HepG2 (cell line): ENCODE measurements around the gene SLC29A2. TPM values are rescaled to one million over a fixed set of nuclear protein-coding genes. Genes with fewer than 3 reads are reported as not detected.

Source experiments
- ATAC-seq: fragments of 200-7000 bp; cut with Tn5 transposase; 3 replicates; pipeline ENCODE4 v1.9.1; 2020; ENCODE audit warnings: mild to moderate bottlenecking, moderate library complexity
- BruUV-seq: library from RNA; stranded (reverse); fragments of 400-500 nt; replicated peaks from 2 replicates; lab custom pipeline; 2021; lab: Mats Ljungman, UMichigan
- CTCF ChIA-PET: fragments of 300-600 bp; formaldehyde crosslinking; extraction: SDS; loops from one replicate; lab custom pipeline; 2021; ENCODE audit warnings: low total read pairs, inconsistent platforms, low intra/inter-chr PET ratio; lab: Yijun Ruan, JAX
- POLR2A ChIA-PET: fragments of 350-600 bp; sonication (Branson Sonifier 250); formaldehyde crosslinking; loops from one replicate; lab custom pipeline; 2020; ENCODE audit warnings: antibody characterized with exemption, inconsistent platforms; lab: Yijun Ruan, JAX
- DNase-seq: peaks from one replicate; pipeline ENCODE4 v3.0.0-alpha.2; 2015; ENCODE audit warnings: low spot score
- FAIRE-seq: peaks from 3 replicates; lab custom pipeline; 2011; peaks lifted over from hg19 to GRCh38; lab: Jason Lieb, UNC
- H2AFZ ChIP-seq: one replicate; pipeline ENCODE4 v1.6.1; 2011; ENCODE audit warnings: low read length, inconsistent platforms
- H3K27ac ChIP-seq: fragments of 300-600 bp; 3 replicates; pipeline ENCODE4 v1.8.0; 2011; ENCODE audit warnings: mixed run types, mild to moderate bottlenecking, mixed read lengths, low read length, inconsistent platforms; ENCODE audit not compliant: insufficient read depth; ENCODE audit errors: extremely low read length
- H3K27me3 ChIP-seq, 2 experiments: fragments of 200-600 bp in 1 of 2; 2 replicates in 1 of 2; 3 replicates in 1 of 2; pipeline versions ENCODE4 v1.6.0 to v1.8.0; 2011; ENCODE audit warnings: low read length in 2 of 2, mild to moderate bottlenecking in 2 of 2, moderate library complexity in 2 of 2, inconsistent platforms in 1 of 2; ENCODE audit not compliant: insufficient read depth in 2 of 2, control insufficient read depth in 1 of 2
- H3K36me3 ChIP-seq, 2 experiments: fragments of 200-600 bp in 1 of 2; replicated peaks in 1 of 2; 2 replicates in 1 of 2; 3 replicates in 1 of 2; pipeline versions ENCODE4 v1.5.1 to v1.8.0; 2011; ENCODE audit warnings: low read length in 2 of 2, inconsistent platforms in 1 of 2; ENCODE audit not compliant: insufficient read depth in 2 of 2, control insufficient read depth in 1 of 2
- H3K4me1 ChIP-seq: 2 replicates; pipeline ENCODE4 v1.5.1; 2012; ENCODE audit warnings: low read length, inconsistent platforms; ENCODE audit not compliant: insufficient read depth
- H3K4me2 ChIP-seq: 2 replicates; pipeline ENCODE4 v1.6.0; 2011; ENCODE audit warnings: low read depth, low read length, inconsistent platforms
- H3K4me3 ChIP-seq, 3 experiments: fragments of 200-600 bp in 1 of 3; sonication (generic), shearing (Covaris generic) in 1 of 3; replicated peaks in 1 of 3; 2 replicates each; pipeline ENCODE4 v1.5.1; 2011 to 2016; ENCODE audit warnings: low read length in 3 of 3, inconsistent platforms in 2 of 3, low read depth in 2 of 3, mild to moderate bottlenecking in 2 of 3, control low read depth in 1 of 3, mixed read lengths in 1 of 3; ENCODE audit not compliant: insufficient read depth in 1 of 3
- H3K79me2 ChIP-seq: one replicate; pipeline ENCODE4 v1.6.1; 2011; ENCODE audit warnings: low read length, inconsistent platforms; ENCODE audit not compliant: insufficient read depth
- H3K9ac ChIP-seq: 2 replicates; pipeline ENCODE4 v1.6.0; 2011; ENCODE audit warnings: mild to moderate bottlenecking, low read depth, low read length, inconsistent platforms; ENCODE audit not compliant: insufficient read depth
- H3K9me3 ChIP-seq: 2 replicates; pipeline ENCODE4 v1.5.1; 2012; ENCODE audit warnings: mild to moderate bottlenecking, low read length
- H4K20me1 ChIP-seq: 2 replicates; pipeline ENCODE4 v1.6.0; 2011; ENCODE audit warnings: inconsistent platforms, mild to moderate bottlenecking, low read length, moderate library complexity; ENCODE audit not compliant: insufficient read depth
- ATF7-NPFF ChIP-seq: sonication (generic); formaldehyde crosslinking; IDR thresholded peaks from 2 replicates; pipeline ENCODE4 v1.8.1; 2023; ENCODE audit warnings: mild to moderate bottlenecking, low read depth, missing genetic modification reagents, moderate library complexity
- CCDC6 ChIP-seq: sonication (generic); formaldehyde crosslinking; IDR thresholded peaks from 2 replicates; pipeline ENCODE4 v1.8.1; 2022; ENCODE audit warnings: mild to moderate bottlenecking, missing genetic modification reagents, moderate library complexity
- DMAP1 ChIP-seq: IDR thresholded peaks from 2 replicates; pipeline ENCODE4 v1.6.1; 2016
- HOXA5 ChIP-seq: sonication (generic); formaldehyde crosslinking; IDR thresholded peaks from 2 replicates; pipeline ENCODE4 v1.4.0; 2020; ENCODE audit warnings: missing genetic modification reagents
- MTA1 ChIP-seq: sonication (generic); formaldehyde crosslinking; IDR thresholded peaks from 2 replicates; pipeline ENCODE4 v1.4.0; 2020; ENCODE audit warnings: missing genetic modification reagents, mild to moderate bottlenecking, borderline replicate concordance
- NFIB ChIP-seq: sonication (generic); formaldehyde crosslinking; IDR thresholded peaks from 2 replicates; pipeline ENCODE4 v1.9.0; 2021; ENCODE audit warnings: missing genetic modification reagents, mild to moderate bottlenecking, borderline replicate concordance
- ZNF430 ChIP-seq: sonication (generic); formaldehyde crosslinking; IDR thresholded peaks from 2 replicates; pipeline ENCODE4 v1.9.0; 2021; ENCODE audit warnings: mild to moderate bottlenecking, missing genetic modification reagents
- ZSCAN12 ChIP-seq: sonication (generic); formaldehyde crosslinking; IDR thresholded peaks from 2 replicates; pipeline ENCODE4 v1.9.0; 2021; ENCODE audit warnings: mild to moderate bottlenecking, missing genetic modification reagents
- WGBS: methylation state at CpG from one replicate; pipeline ENCODE4 v1.1.6; 2017; ENCODE audit warnings: low lambda C conversion rate; 5-methylcytosine and 5-hydroxymethylcytosine counted together
- in situ Hi-C: cut with HindIII; loops from 2 replicates; pipeline ENCODE4 v1.10.0; 2017; ENCODE audit warnings: low pct_unique_long_range_greater_than_20kb; ENCODE audit not compliant: extremely low pct_ligation_motif_present
- intact Hi-C: fragments of 100-400 bp; cut with micrococcal nuclease; formaldehyde crosslinking; loops from one replicate; pipeline ENCODE4 v1.10.0; 2022; ENCODE audit not compliant: unreplicated experiment
- polyA plus RNA-seq, 8 experiments: library from polyadenylated mRNA; depleted of rRNA in 3 of 8; stranded (reverse) in 7 of 8; unstranded in 1 of 8; fragments of >200 nt; fragmentation: Illumina TruSeq in 4 of 8; extraction: Trizol in 4 of 8; gene quantifications; 2 replicates each; pipeline versions ENCODE4 v1.2.1 to v1.2.3, GENCODE V29; 2011 to 2016; ENCODE audit warnings: low read depth in 4 of 8, missing spikeins in 1 of 8, mixed read lengths in 1 of 8; ENCODE audit not compliant: insufficient read depth in 1 of 8
- total RNA-seq, 5 experiments: library from RNA; depleted of rRNA; stranded (reverse); fragments of >200 nt; fragmentation: Illumina TruSeq; extraction: Trizol; gene quantifications; 2 replicates each; pipeline ENCODE4 v1.2.3, GENCODE V29; 2016; ENCODE audit warnings: low read depth in 1 of 5
- TF ChIP-seq, protein P1 (sequence below): sonication (generic); formaldehyde crosslinking; IDR thresholded peaks from 2 replicates; pipeline ENCODE4 v1.5.0; 2020; ENCODE audit warnings: mild to moderate bottlenecking, missing genetic modification reagents, borderline replicate concordance
- TF ChIP-seq, protein P2 (sequence below): sonication (generic); formaldehyde crosslinking; IDR thresholded peaks from 2 replicates; pipeline ENCODE4 v1.4.0; 2020; ENCODE audit warnings: missing genetic modification reagents, mild to moderate bottlenecking, borderline replicate concordance
- TF ChIP-seq, protein P3 (sequence below): sonication (generic); formaldehyde crosslinking; IDR thresholded peaks from 2 replicates; pipeline ENCODE4 v1.9.0; 2022; ENCODE audit warnings: low read depth, missing genetic modification reagents

Gene SLC29A2
- total and polyA plus RNA-seq, 2 of the 13 experiments (the other 11 are each of a cell fraction or from before 2014, with no cell fraction given) = 0.63 to 0.66 TPM

GRCh38 chr11:66317723-66318599 lies 53.6 kb downstream of the SLC29A2 start:
- peak; percentile 66 for FAIRE-seq
- H3K4me1 ChIP-seq = peaks cover 50% of the 10 kb centered on the region
- H3K9me3 ChIP-seq = no peaks in the 10 kb centered on the region
- CTCF ChIA-PET = no interaction called here
- in situ Hi-C loops = no loop called here
- peak overlapping the region; percentile 40 for H3K9ac ChIP-seq
- no peaks in the 10 kb centered on the region for H3K79me2 ChIP-seq
- peak; percentile 70 for DNase-seq
- no peaks in the 10 kb centered on the region for H3K36me3 ChIP-seq
- peak; percentile 10 for ATAC-seq
- H2AFZ ChIP-seq = no peak overlapping the region
- no TSS peak for BruUV-seq
- peak overlapping the region; percentile 78 for H3K4me2 ChIP-seq
- 10% methylated on average over 6 of the region's 16 CpGs for WGBS
- POLR2A ChIA-PET = interaction anchor here (1.0 to 3.7 kb wide), 9 partner anchors 9 to 50 kb away, joined by 3 to 28 read pairs (median 6); partner anchors contain the start of genes B4GAT1, RIN1 and YIF1A
- H4K20me1 ChIP-seq = no peaks in the 10 kb centered on the region
- H3K27me3 ChIP-seq = 0 out of 5 replicates have a peak, but pooled peaks cover 0 to 6% of the 10 kb centered on the region in 2 experiments
- H3K4me3 ChIP-seq = peak overlapping the region; percentile 11 to 66 (median 24)
- H3K27ac ChIP-seq = peak overlapping the region; percentile 32
- intact Hi-C loops = loop anchor here (10.0 kb wide), 1 partner anchor 67 kb away; no protein-coding TSS in a partner anchor
- TF ChIP-seq DMAP1 (CRISPR knock-in tag) (0 out of 2 replicates have a peak, but pooled peaks have one; percentile 15), HOXA5 (no peak), ZSCAN12 (no peak), ATF7-NPFF (CRISPR knock-in tag) (no peak), CCDC6 (CRISPR knock-in tag) (no peak), ZNF430 (CRISPR knock-in tag) (0 out of 2 replicates have a peak, but pooled peaks have one; percentile 38), NFIB (CRISPR knock-in tag) (no peak), MTA1 (peak; percentile 17; the same call in 1 of the 2 replicates)
- TF ChIP-seq, protein P1, sequence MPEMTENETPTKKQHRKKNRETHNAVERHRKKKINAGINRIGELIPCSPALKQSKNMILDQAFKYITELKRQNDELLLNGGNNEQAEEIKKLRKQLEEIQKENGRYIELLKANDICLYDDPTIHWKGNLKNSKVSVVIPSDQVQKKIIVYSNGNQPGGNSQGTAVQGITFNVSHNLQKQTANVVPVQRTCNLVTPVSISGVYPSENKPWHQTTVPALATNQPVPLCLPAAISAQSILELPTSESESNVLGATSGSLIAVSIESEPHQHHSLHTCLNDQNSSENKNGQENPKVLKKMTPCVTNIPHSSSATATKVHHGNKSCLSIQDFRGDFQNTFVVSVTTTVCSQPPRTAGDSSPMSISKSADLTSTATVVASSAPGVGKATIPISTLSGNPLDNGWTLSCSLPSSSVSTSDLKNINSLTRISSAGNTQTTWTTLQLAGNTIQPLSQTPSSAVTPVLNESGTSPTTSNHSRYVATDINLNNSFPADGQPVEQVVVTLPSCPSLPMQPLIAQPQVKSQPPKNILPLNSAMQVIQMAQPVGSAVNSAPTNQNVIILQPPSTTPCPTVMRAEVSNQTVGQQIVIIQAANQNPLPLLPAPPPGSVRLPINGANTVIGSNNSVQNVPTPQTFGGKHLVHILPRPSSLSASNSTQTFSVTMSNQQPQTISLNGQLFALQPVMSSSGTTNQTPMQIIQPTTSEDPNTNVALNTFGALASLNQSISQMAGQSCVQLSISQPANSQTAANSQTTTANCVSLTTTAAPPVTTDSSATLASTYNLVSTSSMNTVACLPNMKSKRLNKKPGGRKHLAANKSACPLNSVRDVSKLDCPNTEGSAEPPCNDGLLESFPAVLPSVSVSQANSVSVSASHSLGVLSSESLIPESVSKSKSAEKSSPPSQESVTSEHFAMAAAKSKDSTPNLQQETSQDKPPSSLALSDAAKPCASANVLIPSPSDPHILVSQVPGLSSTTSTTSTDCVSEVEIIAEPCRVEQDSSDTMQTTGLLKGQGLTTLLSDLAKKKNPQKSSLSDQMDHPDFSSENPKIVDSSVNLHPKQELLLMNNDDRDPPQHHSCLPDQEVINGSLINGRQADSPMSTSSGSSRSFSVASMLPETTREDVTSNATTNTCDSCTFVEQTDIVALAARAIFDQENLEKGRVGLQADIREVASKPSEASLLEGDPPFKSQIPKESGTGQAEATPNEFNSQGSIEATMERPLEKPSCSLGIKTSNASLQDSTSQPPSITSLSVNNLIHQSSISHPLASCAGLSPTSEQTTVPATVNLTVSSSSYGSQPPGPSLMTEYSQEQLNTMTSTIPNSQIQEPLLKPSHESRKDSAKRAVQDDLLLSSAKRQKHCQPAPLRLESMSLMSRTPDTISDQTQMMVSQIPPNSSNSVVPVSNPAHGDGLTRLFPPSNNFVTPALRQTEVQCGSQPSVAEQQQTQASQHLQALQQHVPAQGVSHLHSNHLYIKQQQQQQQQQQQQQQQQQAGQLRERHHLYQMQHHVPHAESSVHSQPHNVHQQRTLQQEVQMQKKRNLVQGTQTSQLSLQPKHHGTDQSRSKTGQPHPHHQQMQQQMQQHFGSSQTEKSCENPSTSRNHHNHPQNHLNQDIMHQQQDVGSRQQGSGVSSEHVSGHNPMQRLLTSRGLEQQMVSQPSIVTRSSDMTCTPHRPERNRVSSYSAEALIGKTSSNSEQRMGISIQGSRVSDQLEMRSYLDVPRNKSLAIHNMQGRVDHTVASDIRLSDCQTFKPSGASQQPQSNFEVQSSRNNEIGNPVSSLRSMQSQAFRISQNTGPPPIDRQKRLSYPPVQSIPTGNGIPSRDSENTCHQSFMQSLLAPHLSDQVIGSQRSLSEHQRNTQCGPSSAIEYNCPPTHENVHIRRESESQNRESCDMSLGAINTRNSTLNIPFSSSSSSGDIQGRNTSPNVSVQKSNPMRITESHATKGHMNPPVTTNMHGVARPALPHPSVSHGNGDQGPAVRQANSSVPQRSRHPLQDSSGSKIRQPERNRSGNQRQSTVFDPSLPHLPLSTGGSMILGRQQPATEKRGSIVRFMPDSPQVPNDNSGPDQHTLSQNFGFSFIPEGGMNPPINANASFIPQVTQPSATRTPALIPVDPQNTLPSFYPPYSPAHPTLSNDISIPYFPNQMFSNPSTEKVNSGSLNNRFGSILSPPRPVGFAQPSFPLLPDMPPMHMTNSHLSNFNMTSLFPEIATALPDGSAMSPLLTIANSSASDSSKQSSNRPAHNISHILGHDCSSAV (CRISPR knock-in tag) = no peak
- TF ChIP-seq, protein P2, sequence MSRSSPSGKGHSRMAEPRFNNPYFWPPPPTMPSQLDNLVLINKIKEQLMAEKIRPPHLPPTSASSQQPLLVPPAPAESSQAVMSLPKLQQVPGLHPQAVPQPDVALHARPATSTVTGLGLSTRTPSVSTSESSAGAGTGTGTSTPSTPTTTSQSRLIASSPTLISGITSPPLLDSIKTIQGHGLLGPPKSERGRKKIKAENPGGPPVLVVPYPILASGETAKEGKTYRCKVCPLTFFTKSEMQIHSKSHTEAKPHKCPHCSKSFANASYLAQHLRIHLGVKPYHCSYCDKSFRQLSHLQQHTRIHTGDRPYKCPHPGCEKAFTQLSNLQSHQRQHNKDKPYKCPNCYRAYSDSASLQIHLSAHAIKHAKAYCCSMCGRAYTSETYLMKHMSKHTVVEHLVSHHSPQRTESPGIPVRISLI (CRISPR knock-in tag) = no peak
- TF ChIP-seq, protein P3, sequence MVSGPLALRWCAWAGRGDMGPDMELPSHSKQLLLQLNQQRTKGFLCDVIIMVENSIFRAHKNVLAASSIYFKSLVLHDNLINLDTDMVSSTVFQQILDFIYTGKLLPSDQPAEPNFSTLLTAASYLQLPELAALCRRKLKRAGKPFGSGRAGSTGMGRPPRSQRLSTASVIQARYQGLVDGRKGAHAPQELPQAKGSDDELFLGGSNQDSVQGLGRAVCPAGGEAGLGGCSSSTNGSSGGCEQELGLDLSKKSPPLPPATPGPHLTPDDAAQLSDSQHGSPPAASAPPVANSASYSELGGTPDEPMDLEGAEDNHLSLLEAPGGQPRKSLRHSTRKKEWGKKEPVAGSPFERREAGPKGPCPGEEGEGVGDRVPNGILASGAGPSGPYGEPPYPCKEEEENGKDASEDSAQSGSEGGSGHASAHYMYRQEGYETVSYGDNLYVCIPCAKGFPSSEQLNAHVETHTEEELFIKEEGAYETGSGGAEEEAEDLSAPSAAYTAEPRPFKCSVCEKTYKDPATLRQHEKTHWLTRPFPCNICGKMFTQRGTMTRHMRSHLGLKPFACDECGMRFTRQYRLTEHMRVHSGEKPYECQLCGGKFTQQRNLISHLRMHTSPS = no peak
